NB4 (cell line): ENCODE data around the gene PPP1R15B.

ENCODE experiments used
- CTCF ChIP-seq: IDR thresholded peaks from one replicate; pipeline ENCODE4 v1.5.1; 2012; ENCODE audit warnings: low read depth, low read length
- MAX ChIP-seq: IDR thresholded peaks from 2 replicates; pipeline ENCODE4 v1.6.1; 2011; ENCODE audit warnings: low read depth, low read length
- POLR2A ChIP-seq: IDR thresholded peaks from 2 replicates; pipeline ENCODE4 v1.6.1; 2011; ENCODE audit warnings: mild to moderate bottlenecking; ENCODE audit not compliant: insufficient read length; ENCODE audit errors: extremely low read depth

GRCh38 chr1:204383163-204383904 is 28.3 kb downstream of the PPP1R15B start:
- TF ChIP-seq CTCF (no peak), POLR2A (no peak), MAX (no peak)
